Measurements from ENCODE around the gene ANKRD27.

ANKRD27 gene

DNA sequence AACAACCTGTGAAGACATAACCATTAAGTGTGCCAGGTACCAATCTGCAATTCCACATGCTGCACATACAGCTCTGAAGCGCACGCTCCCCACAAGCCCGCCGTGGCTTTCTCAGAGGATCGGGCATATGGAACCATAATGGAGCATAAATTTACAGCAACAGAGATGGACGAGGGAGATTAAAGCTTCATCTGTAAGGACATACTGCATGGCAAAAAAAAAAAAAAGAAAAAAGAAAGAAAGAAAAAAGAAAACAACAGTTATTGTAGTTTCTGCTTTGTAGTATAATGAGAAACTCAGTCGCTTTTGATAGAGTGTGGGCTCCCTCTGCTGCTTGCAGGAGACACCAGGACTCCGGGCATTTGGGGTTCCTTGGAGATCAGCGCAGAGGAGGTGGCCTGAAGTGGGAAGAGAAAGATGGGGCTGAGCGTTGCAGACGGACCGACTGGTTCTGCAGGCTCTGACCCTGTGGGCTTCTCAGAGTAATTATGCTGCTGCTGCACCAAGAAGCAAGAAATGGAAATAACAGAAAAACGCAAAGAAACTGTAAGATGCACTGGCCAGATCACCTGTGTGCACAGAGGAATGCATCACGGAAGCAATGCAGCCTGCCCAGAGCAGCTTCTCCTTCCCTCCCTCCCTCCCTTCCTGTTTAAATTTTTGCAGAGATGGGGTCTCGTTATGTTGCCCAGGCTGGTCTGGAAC is 104.7 kb downstream of the ANKRD27 start:
- no peak overlapping the region for H3K4me3 ChIP-seq (ENCODE audit: low read depth in 1 of 2, low read length in 2 of 2)
- no peaks in the 10 kb centered on the region for H3K27me3 ChIP-seq (ENCODE audit: control insufficient read depth in 1 of 2, insufficient read depth in 2 of 2, low read length in 2 of 2)
- no peaks in the 10 kb centered on the region for H3K9me3 ChIP-seq (ENCODE audit: control insufficient read depth in 1 of 2, low read length in 2 of 2)
- no peaks in the 10 kb centered on the region for H3K4me1 ChIP-seq (ENCODE audit: control insufficient read depth in 1 of 2, insufficient read depth in 2 of 2, low read length in 2 of 2)
- H3K9ac ChIP-seq (ENCODE audit: low read depth in 1 of 2, low read length in 2 of 2): no peak overlapping the region
- H3K36me3 ChIP-seq (ENCODE audit: control insufficient read depth in 1 of 2, insufficient read depth in 2 of 2, low read length in 2 of 2): no peaks in the 10 kb centered on the region
- H3K27ac ChIP-seq (ENCODE audit: low read depth, low read length): no peak overlapping the region

DNA sequence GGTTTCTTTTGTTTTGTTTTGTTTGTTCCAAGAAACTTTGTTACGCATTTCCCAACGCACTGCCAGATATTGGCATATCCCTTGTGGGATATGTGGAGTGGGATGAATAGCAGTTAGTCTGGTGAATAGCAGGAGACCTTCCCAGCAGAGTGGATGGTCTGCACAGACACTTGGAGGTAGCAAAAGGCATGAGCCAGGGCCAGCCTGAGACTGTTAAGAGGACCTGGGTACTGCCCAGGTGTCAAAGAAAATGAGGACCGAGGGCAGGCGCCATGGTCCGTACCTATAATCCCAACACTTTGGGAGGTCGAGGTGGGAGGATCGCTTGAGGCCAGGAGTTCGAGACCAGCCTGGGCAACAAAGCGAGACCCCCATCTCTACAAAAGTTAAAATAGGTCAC is 107.5 kb downstream of the ANKRD27 start:
- Histone ChIP-seq H3K9me3 (ENCODE audit: control insufficient read depth in 1 of 2, low read length in 2 of 2) (no peaks in the 10 kb centered on the region), H3K27me3 (ENCODE audit: control insufficient read depth in 1 of 2, insufficient read depth in 2 of 2, low read length in 2 of 2) (no peaks in the 10 kb centered on the region), H3K36me3 (ENCODE audit: control insufficient read depth in 1 of 2, insufficient read depth in 2 of 2, low read length in 2 of 2) (no peaks in the 10 kb centered on the region), H3K4me1 (ENCODE audit: control insufficient read depth in 1 of 2, insufficient read depth in 2 of 2, low read length in 2 of 2) (no peaks in the 10 kb centered on the region), H3K9ac (ENCODE audit: low read depth in 1 of 2, low read length in 2 of 2) (no peak overlapping the region), H3K27ac (ENCODE audit: low read depth, low read length) (no peak overlapping the region), H3K4me3 (ENCODE audit: low read depth in 1 of 2, low read length in 2 of 2) (no peak overlapping the region)

DNA sequence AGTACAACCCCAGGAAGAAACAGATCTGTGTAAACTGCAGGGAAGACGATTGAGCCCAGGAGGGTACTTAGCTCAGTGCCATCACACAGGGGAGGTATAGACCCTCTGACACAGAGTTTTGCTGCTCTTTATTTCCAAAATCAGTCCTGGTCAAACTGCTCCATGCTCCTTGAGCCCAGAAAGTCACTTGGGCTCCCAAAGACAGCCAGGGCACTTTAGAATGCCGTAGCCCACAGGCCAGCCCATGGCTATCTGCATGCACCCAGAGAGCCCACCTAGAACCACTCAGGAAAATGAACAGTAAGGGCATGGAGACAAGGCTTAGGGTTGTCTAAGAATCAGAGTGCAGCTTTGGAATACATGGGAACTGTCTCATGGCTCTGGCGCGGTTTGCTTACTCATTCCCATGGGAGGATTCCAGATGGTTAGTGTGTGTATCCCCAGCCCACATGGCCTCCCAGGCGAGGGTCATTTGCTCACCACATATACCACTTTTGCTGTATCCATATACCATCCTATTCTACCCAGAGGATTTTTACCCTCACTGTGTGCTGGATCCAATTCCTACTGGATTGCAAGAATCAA is 108.6 kb downstream of the ANKRD27 start:
- H3K4me1 ChIP-seq (ENCODE audit: control insufficient read depth in 1 of 2, insufficient read depth in 2 of 2, low read length in 2 of 2): no peaks in the 10 kb centered on the region
- no peak overlapping the region for H3K4me3 ChIP-seq (ENCODE audit: low read depth in 1 of 2, low read length in 2 of 2)
- no peak overlapping the region for H3K9ac ChIP-seq (ENCODE audit: low read depth in 1 of 2, low read length in 2 of 2)
- no peak overlapping the region for H3K27ac ChIP-seq (ENCODE audit: low read depth, low read length)
- H3K36me3 ChIP-seq (ENCODE audit: control insufficient read depth in 1 of 2, insufficient read depth in 2 of 2, low read length in 2 of 2): no peaks in the 10 kb centered on the region
- H3K9me3 ChIP-seq (ENCODE audit: control insufficient read depth in 1 of 2, low read length in 2 of 2): no peaks in the 10 kb centered on the region
- H3K27me3 ChIP-seq (ENCODE audit: control insufficient read depth in 1 of 2, insufficient read depth in 2 of 2, low read length in 2 of 2): no peaks in the 10 kb centered on the region

DNA sequence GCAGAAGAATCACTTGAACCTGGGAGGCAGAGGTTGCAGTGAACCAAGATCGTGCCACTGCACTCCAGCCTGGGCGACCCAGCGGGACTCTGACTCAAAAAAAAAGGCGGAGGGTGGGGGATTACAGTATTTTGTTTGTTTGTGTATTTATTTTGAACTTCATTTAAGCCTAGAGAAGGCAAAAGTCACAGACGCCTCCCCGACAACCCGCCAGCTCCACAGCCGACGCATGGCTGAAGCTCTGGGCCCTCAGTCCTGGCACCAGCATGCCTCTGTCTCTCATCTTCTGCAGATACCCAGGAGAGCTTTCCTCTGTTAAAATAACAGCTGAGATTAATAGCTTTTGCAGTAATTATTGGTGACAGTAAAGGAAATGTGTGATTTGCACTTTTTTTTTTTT is 111.2 kb downstream of the ANKRD27 start:
- Histone ChIP-seq H3K27ac (ENCODE audit: low read depth, low read length) (no peak overlapping the region), H3K9me3 (ENCODE audit: control insufficient read depth in 1 of 2, low read length in 2 of 2) (no peaks in the 10 kb centered on the region), H3K4me1 (ENCODE audit: control insufficient read depth in 1 of 2, insufficient read depth in 2 of 2, low read length in 2 of 2) (no peaks in the 10 kb centered on the region), H3K9ac (ENCODE audit: low read depth in 1 of 2, low read length in 2 of 2) (no peak overlapping the region), H3K27me3 (ENCODE audit: control insufficient read depth in 1 of 2, insufficient read depth in 2 of 2, low read length in 2 of 2) (no peaks in the 10 kb centered on the region), H3K4me3 (ENCODE audit: low read depth in 1 of 2, low read length in 2 of 2) (no peak overlapping the region), H3K36me3 (ENCODE audit: control insufficient read depth in 1 of 2, insufficient read depth in 2 of 2, low read length in 2 of 2) (no peaks in the 10 kb centered on the region)

DNA sequence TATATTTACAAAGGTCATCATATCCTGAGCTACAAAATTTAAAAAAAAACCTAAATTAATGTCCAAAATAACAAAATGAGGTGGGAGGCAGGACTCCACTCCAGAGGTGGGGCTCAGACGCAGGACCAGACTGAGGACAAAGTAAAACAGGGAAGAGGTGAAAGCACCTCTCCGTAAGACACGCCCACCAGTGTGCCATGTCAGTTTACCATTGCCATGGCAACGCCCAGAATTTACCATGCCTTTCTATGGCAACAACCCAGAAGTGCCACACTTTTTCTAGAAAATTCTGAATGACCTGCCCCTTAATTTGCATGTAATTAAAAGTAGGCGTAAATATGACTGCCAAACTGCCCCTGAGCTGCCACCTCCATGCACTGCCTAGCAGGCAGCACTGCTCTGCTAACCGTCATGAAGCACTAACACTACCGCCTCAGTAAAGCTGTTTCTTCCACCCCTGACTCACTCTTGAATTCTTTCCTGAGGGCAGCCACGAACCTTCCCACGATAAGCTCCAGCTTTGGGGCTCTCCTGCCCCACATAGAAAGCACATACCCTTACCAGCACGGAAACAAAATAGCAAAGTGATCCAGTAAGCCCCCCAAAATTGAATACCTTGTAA is 116.3 kb downstream of the ANKRD27 start:
- Histone ChIP-seq H3K9me3 (ENCODE audit: control insufficient read depth in 1 of 2, low read length in 2 of 2) (no peaks in the 10 kb centered on the region), H3K4me1 (ENCODE audit: control insufficient read depth in 1 of 2, insufficient read depth in 2 of 2, low read length in 2 of 2) (no peaks in the 10 kb centered on the region), H3K36me3 (ENCODE audit: control insufficient read depth in 1 of 2, insufficient read depth in 2 of 2, low read length in 2 of 2) (no peaks in the 10 kb centered on the region), H3K9ac (ENCODE audit: low read depth in 1 of 2, low read length in 2 of 2) (no peak overlapping the region), H3K27me3 (ENCODE audit: control insufficient read depth in 1 of 2, insufficient read depth in 2 of 2, low read length in 2 of 2) (no peaks in the 10 kb centered on the region), H3K4me3 (ENCODE audit: low read depth in 1 of 2, low read length in 2 of 2) (no peak overlapping the region), H3K27ac (ENCODE audit: low read depth, low read length) (no peak overlapping the region)

DNA sequence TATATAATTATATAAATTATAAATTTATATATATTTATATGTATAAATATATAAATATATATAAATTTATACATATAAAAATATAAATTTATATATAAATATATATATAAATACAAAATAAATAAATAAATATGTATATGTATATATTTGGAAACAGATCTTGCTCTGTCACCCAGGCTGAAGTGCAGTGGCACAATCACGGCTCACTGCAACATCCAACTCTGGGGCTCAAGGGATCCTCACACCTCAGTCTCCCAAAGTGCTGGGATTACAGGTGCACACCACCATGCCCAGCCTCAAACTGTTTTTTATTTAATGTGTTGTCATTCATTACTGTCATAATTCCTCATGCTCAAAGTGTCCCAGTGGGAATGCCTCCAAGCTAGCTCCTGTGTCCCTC is 119.2 kb downstream of the ANKRD27 start:
- Histone ChIP-seq H3K9ac (ENCODE audit: low read depth in 1 of 2, low read length in 2 of 2) (no peak overlapping the region), H3K4me1 (ENCODE audit: control insufficient read depth in 1 of 2, insufficient read depth in 2 of 2, low read length in 2 of 2) (no peaks in the 10 kb centered on the region), H3K27me3 (ENCODE audit: control insufficient read depth in 1 of 2, insufficient read depth in 2 of 2, low read length in 2 of 2) (no peaks in the 10 kb centered on the region), H3K36me3 (ENCODE audit: control insufficient read depth in 1 of 2, insufficient read depth in 2 of 2, low read length in 2 of 2) (no peaks in the 10 kb centered on the region), H3K9me3 (ENCODE audit: control insufficient read depth in 1 of 2, low read length in 2 of 2) (no peaks in the 10 kb centered on the region), H3K27ac (ENCODE audit: low read depth, low read length) (no peak overlapping the region), H3K4me3 (ENCODE audit: low read depth in 1 of 2, low read length in 2 of 2) (no peak overlapping the region)

DNA sequence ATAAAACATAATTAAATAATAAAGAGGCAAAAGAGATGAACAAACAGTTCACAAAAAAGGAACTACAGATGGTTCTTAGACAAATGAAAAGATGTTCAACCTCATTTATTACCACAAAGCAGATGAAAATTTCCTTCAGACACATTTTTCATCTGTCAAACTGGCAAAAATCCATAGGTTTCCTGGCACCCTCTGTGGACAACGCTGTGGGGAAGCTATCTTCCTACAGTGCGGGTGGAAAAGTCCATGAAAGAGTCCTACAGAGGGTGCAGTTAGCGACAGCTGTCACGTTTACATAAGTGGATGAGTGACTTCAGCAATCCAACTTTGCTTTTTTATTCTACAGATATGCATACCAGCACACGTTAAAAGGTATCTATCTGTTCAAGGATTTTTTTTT is 124.3 kb downstream of the ANKRD27 start:
- Histone ChIP-seq H3K9me3 (ENCODE audit: control insufficient read depth in 1 of 2, low read length in 2 of 2) (no peaks in the 10 kb centered on the region), H3K27me3 (ENCODE audit: control insufficient read depth in 1 of 2, insufficient read depth in 2 of 2, low read length in 2 of 2) (no peaks in the 10 kb centered on the region), H3K36me3 (ENCODE audit: control insufficient read depth in 1 of 2, insufficient read depth in 2 of 2, low read length in 2 of 2) (no peaks in the 10 kb centered on the region), H3K4me1 (ENCODE audit: control insufficient read depth in 1 of 2, insufficient read depth in 2 of 2, low read length in 2 of 2) (no peaks in the 10 kb centered on the region), H3K4me3 (ENCODE audit: low read depth in 1 of 2, low read length in 2 of 2) (no peak overlapping the region), H3K27ac (ENCODE audit: low read depth, low read length) (no peak overlapping the region), H3K9ac (ENCODE audit: low read depth in 1 of 2, low read length in 2 of 2) (no peak overlapping the region)
